ENCODE measurements around the gene EIF4E3. TPM values are rescaled to one million over a fixed set of nuclear protein-coding genes. Genes with fewer than 3 reads are reported as not detected.

EIF4E3 gene
- total RNA-seq, 4 donors from 2014 or later: 20.6 to 40.8 (median 23.9) TPM

- DNase-seq: no peak
- Histone ChIP-seq H3K36me3 (no peaks in the 10 kb centered on the region), H3K9me3 (no peaks in the 10 kb centered on the region), H3K4me3 (no peak overlapping the region), H3K27me3 (no peaks in the 10 kb centered on the region), H3K4me1 (no peaks in the 10 kb centered on the region), H3K27ac (no peak overlapping the region)
- TF ChIP-seq CTCF (IDR thresholded peaks at IDR 0.05) (no peak), POLR2A (IDR thresholded peaks at IDR 0.05) (no peak)
Observed at GRCh38 chr3:71671216-71671845, 53.9 kb downstream of the EIF4E3 start.

GRCh38 chr3:71662568-71662967, 62.6 kb downstream of the EIF4E3 start:
- no peak overlapping the region for H3K4me3 ChIP-seq
- H3K27me3 ChIP-seq: no peaks in the 10 kb centered on the region
- no peaks in the 10 kb centered on the region for H3K4me1 ChIP-seq
- no peaks in the 10 kb centered on the region for H3K9me3 ChIP-seq
- no peaks in the 10 kb centered on the region for H3K36me3 ChIP-seq
- TF ChIP-seq POLR2A (IDR thresholded peaks at IDR 0.05) (no peak), CTCF (IDR thresholded peaks at IDR 0.05) (no peak)
- DNase-seq: no peak
- no peak overlapping the region for H3K27ac ChIP-seq

- no peak for DNase-seq
- H3K4me3 ChIP-seq: no peak overlapping the region
- H3K4me1 ChIP-seq: no peaks in the 10 kb centered on the region
- H3K9me3 ChIP-seq: no peaks in the 10 kb centered on the region
- no peak overlapping the region for H3K27ac ChIP-seq
- TF ChIP-seq CTCF (IDR thresholded peaks at IDR 0.05): no peak
- TF ChIP-seq POLR2A (IDR thresholded peaks at IDR 0.05): no peak
- no peaks in the 10 kb centered on the region for H3K27me3 ChIP-seq
- H3K36me3 ChIP-seq: no peaks in the 10 kb centered on the region
Observed at GRCh38 chr3:71662056-71662455, 63.1 kb downstream of the EIF4E3 start.

GRCh38 chr3:71659864-71660591, 65.2 kb downstream of the EIF4E3 start:
- Histone ChIP-seq H3K36me3 (no peaks in the 10 kb centered on the region), H3K4me3 (no peak overlapping the region), H3K9me3 (no peaks in the 10 kb centered on the region), H3K27me3 (no peaks in the 10 kb centered on the region), H3K27ac (no peak overlapping the region), H3K4me1 (no peaks in the 10 kb centered on the region)
- TF ChIP-seq CTCF (IDR thresholded peaks at IDR 0.05) (no peak), POLR2A (IDR thresholded peaks at IDR 0.05) (no peak)
- DNase-seq: no peak

GRCh38 chr3:71657831-71658530, 67.2 kb downstream of the EIF4E3 start:
- Histone ChIP-seq H3K9me3 (no peaks in the 10 kb centered on the region), H3K27ac (peak overlapping the region in 1 of 4 donors; percentile 48), H3K27me3 (no peaks in the 10 kb centered on the region), H3K36me3 (no peaks in the 10 kb centered on the region), H3K4me1 (no peaks in the 10 kb centered on the region), H3K4me3 (no peak overlapping the region)
- no peak for DNase-seq
- TF ChIP-seq POLR2A (IDR thresholded peaks at IDR 0.05) (no peak), CTCF (IDR thresholded peaks at IDR 0.05) (no peak)
